Heart left ventricle (tissue), 13 donors: ENCODE results near the gene CD36.

ENCODE experiments used
- POLR2A ChIP-seq, 2 donors: fragments of 450-650 bp; IDR thresholded peaks; one replicate each; pipeline ENCODE4 v1.6.1; 2017; ENCODE audit warnings: antibody characterized with exemption in 2 of 2, mild to moderate bottlenecking in 2 of 2, moderate library complexity in 2 of 2
- TF ChIP-seq, protein P1 (sequence below), 12 donors: fragments of 200-600 bp; sonication (generic) in 4 of 12; IDR thresholded peaks; one replicate each; pipeline versions ENCODE4 v1.5.0 to v1.8.0; 2018 to 2022; ENCODE audit warnings: antibody characterized with exemption in 12 of 12, mild to moderate bottlenecking in 5 of 12
- donor health status: ischemic (EF 13 %, LVEDD 7.1; RV severe dilation, severe dysfunction).
- donor health status: DM: no; HTN: yes; CAD: no.
- donor health status: DM: no; HTN: no; CAD: no.
- donor health status: ischemic (EF 25% LVEDD 6.9; RV normal size, moderate dysfunction).
- donor health status: ischemic (EF 25% LVEDD 5.7; RV mildly dilated, moderate dysfunction).
- donor health status: ischemic (EF 35%, LVEDD 5.7; RV mildly dilated, moderate dysfunction).
- donor health status: nonischemic (EF 11% LVEDD 7.7; RV severe dilation, severe dysfunction).
- donor health status: DM: yes; HTN: yes; CAD: no.
- donor health status: PGD.
- donor health status: ischemic (EF 29% LVEDD 5.4; RV normal size, mild dysfunction).
- donor health status: nonischemic (EF 23%, LVEDD 6.1; RV moderate dilation, normal function).

DNA sequence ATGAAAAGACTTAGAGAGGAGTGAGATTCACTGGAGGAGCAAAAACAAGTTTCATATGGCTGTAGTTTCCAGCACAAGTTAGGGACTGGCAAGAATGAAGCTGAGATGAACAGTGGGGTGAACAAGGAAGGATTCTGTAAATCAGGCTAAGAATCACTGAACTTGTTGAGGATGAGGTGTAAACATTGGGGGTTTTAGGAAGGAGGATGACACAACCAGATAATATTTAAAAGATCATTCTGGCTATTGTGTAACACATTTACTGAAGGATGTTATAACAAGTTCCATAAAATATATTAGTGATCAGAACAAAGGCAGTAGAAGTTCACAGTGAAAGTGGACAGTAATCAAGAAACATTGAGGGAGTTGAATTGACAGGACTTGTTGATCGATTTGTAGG, 68.9 kb downstream of the CD36 start:
- TF ChIP-seq, protein P1, sequence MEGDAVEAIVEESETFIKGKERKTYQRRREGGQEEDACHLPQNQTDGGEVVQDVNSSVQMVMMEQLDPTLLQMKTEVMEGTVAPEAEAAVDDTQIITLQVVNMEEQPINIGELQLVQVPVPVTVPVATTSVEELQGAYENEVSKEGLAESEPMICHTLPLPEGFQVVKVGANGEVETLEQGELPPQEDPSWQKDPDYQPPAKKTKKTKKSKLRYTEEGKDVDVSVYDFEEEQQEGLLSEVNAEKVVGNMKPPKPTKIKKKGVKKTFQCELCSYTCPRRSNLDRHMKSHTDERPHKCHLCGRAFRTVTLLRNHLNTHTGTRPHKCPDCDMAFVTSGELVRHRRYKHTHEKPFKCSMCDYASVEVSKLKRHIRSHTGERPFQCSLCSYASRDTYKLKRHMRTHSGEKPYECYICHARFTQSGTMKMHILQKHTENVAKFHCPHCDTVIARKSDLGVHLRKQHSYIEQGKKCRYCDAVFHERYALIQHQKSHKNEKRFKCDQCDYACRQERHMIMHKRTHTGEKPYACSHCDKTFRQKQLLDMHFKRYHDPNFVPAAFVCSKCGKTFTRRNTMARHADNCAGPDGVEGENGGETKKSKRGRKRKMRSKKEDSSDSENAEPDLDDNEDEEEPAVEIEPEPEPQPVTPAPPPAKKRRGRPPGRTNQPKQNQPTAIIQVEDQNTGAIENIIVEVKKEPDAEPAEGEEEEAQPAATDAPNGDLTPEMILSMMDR (IDR thresholded peaks at IDR 0.05) = no peak
- TF ChIP-seq POLR2A (IDR thresholded peaks at IDR 0.05) = no peak
